Right hindlimb (tissue), 1 donor: ENCODE measurements around the gene TBC1D16.

Experiments
- DNase-seq: peaks from one replicate; pipeline ENCODE4 v3.0.0-alpha.2; 2018

Gene TBC1D16

GRCh38 chr17:80024206-80024972 lies 11.3 kb downstream of the TBC1D16 start:
- DNase-seq, result peak; percentile 10

DNA sequence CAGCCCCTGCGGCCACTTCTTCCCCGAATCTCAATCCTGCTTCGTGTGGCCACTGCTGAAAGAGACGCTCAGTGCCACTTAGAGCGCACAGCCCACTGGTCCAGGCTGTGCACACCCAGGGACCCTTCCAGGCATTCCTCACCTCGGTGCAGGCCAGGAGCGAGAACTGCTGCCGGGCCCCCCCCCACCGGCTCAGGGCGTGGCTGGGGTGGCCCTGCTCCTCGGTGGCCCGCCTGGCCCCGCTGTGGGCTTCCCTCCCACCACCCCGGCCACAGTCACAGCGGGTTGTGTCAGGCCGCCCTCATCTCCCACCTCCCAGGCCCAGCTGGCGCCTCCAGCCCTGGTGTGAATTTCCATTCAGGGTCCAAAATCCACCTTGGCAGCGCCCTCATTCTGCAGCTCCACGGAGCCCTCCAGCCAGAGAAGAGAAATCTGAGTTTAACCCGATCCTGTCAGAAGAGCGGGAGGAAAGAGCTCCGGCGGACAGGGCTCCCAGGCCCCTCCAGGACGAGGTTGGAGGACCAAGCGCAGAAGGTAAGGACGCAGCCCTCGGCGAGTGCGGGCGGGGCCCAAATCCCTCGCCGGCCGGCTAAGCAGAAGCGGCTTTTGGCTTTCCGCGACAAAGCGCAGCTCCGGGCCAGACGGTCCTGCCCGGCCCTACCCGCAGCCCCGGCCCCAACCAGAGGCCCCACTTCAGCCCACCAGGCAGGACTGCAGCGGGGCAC lies 12.0 kb downstream of the TBC1D16 start:
- peak; percentile 86 for DNase-seq

- no peak for DNase-seq
Measured at GRCh38 chr17:80021600-80021999, 14.1 kb downstream of the TBC1D16 start.

- DNase-seq, result no peak
Measured at GRCh38 chr17:80018917-80019651, 16.6 kb downstream of the TBC1D16 start.

DNA sequence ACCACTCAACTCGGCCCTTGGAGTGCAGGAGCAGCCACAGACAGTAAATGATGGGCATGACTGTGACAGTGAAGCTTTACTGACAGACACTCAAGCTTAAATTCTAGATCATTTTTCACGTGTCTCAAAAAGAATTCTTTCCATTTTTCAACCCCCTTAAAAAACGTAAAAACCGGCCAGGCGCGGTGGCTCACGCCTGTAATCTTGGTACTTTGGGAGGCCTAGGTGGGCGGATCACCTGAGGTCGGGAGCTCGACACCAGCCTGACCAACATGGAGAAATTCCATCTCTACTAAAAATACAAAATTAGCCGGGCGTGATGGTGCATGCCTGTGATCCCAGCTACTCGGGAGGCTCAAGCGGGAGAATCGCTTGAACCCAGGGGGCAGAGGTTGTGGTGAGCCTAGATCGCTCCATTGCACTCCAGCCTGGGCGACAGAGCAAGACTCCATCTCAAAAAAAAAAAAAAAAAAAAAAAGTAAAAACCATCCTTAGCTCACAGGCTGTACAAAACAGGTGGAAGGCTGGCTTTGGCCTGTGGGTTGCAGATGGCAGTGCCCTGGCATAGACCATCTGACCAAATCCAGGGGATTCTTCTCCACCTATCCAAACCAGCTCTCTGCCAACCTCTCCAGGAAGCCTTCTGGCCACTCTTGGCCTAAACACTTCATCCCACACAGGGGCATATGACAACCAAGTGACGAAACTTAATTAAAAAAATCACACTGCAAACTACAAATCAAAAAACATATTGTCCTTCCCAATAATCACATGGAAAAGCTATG lies 18.3 kb downstream of the TBC1D16 start:
- DNase-seq, result no peak

DNA sequence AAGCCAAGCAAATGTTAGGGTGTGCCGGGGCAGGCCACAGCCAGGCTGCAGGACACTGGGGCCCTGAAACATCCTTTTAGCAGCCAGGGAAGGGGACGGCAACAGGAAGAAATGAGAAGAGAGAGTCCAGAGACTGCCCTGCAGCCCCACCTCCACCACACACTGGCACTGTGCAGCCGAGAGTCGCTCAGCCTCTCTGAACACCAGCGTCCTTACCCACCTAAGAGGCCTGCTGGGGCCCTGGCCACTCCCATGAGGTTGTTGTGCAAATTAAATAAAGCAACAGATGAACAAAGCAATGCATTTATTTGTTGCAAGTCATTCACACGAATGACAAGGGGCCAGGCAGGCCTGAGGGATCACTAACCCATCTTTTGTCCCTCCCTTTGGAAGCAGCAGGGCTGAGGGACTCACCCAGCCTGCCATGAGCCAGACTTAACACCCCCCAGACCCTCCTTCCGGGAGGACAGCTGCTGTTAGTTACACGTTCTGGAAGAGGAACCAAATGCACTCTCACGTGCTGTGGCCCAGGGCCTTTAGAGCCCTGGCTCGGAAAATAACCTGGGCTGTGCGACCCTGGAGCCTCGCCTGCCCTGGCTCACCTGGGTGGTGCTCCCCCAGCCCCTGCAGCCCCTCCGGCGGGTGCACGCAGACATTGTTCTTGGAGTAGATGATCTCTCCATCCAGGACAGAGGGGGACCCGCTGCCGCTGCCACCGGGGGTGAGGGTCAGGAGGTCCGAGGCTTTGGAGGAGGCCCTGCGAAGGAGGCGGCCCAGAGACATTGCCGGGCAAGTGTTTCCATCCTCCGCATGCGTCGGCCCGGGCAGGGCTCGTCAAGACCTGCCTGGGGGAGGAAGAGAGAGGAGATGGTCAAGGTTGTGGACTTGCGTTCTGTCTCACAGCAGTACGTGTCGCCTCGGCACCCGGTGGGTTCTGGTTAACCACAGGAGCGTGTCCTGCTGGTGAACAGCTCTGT lies 22.6 kb downstream of the TBC1D16 start:
- DNase-seq, result no peak

DNA sequence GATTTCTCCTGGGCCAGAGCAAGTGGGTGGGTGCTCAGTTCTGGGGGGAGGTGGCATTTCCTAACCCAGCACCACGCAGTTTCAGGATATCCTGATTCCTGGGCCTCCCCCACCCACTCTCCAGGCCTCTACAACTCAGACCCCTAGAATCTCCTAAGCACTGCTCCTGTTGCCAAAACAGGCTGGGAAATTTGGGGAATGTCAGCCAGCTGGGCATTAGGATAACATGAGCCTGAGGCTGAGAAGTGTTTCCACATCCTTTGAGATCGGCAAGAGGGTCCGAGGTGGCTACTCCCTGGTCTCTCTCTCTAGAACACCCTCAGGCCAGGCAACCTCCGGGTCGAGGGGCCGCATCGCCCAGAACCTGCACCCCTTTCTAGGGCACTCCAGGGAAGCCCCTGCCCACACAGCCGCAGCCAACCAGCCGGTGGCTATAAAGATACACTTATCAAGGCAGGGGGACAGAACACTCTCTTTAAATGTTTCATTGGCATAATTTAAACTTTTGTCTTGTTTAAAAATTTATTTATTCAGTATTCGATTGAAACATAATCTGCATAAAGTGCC lies 23.6 kb downstream of the TBC1D16 start:
- no peak for DNase-seq

DNA sequence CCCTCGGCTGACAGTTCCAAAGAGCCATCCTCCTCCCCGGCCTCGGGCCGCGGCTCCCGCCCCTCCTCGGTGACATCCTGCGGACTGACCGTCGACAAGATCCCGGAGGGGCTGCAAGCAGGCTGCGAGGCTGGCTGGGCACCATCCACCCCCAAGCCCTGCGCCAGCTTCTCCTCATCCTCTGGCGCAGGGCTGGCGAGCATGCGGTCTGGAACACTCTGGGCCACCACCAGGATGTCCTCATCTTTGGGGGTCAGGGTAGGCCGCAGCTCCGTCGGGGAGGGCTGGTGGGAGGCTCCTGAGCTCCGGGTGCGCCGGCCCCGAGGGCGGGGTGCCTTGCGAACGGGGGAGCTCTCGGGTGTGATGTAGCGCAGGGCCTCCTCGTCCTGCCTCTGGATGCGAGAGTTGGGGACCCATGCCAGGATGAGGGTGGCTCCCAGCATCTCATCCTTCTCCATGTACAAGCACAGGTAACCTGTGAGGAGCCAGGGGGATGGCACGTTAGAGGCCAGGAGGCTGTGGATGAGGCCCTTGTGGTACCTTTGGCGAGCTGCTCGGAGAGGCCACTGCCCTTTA lies 25.3 kb downstream of the TBC1D16 start:
- DNase-seq, result no peak

GRCh38 chr17:80009391-80010282 lies 26.0 kb downstream of the TBC1D16 start:
- no peak for DNase-seq

GRCh38 chr17:80008848-80009247 lies 26.8 kb downstream of the TBC1D16 start:
- DNase-seq, result no peak

GRCh38 chr17:80008383-80008840 lies 27.3 kb downstream of the TBC1D16 start:
- peak; percentile 76 for DNase-seq

DNA sequence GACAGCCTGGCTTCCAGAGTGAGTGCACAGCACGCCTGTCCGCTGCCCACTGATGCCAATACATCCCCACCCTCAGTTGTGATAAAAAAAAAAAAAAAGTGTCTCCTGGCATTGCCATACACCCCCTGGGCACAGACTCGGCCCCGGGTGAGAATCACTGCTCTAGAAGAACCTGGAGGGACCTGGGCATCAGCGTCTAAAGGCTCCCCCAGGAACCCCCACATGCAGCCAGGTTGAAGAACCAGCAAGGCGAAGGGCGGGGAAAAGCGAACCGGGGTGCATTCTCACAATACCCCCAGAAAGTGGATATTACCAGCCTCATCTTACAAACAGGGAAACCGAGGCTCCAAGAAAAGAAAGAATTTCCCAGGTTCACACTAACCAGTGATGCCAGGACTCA lies 27.7 kb downstream of the TBC1D16 start:
- DNase-seq, result no peak

DNA sequence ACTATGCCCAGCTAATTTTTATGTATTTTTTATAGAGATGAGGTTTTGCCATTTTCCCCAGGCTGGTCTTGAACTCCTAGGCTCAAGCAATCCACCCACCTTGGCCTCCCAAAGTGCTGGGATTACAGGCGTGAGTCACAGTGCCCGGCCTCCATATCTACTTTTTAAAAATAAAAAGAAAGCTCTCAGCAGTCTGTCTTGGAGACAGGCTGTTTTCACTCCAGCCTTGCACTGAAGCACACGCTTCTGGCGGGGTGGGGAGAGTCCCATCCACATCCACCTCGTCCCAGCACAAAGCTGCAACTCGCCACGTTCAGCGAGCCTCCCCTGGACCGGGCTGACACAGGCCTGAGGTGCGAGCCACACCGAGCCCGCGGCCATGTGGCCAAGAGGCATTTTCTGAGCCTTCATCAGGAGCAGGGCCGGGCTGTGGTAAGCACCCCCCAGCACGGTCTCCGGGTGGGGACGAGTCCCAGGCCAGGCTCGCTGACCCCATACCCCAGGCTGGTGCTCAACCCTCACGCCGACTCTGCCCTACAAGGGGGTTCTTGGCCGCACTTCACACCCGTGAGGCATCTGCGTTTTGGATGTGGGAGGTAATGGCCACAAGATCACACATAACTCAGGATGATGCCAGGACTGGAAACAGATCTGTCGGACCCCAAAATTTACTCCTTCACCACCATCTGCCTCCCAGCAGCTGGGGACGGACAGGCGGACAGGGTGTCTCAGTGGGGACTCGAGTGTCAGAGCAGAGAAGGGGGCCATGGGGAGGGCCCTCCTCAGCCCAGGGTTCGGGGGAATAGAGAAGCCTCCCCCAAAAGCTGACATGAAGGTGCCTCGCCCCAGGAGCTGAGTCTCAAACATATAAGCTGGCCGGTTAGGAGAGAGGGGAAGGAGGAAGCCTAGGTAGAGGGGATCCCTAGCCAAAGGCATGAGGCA lies 28.6 kb downstream of the TBC1D16 start:
- DNase-seq, result no peak

DNA sequence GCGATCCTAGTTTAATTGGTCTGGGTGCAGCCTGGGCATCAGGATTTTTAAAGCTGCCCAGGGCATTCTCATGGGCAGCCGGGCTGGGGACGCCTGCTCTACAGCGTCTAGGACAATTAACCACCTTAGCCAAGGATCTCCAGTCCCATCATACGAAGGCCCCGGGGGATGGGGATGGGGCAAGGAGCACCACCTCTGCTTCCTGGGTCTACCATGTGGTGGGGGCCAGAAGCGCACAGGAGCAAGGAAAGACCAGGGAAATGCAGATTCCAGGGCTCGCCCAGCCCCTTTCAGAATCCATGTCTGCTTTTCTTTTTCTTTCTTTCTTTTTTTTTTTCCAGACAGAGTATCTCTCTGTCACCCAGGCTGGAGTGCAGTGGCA lies 29.3 kb downstream of the TBC1D16 start:
- no peak for DNase-seq

DNA sequence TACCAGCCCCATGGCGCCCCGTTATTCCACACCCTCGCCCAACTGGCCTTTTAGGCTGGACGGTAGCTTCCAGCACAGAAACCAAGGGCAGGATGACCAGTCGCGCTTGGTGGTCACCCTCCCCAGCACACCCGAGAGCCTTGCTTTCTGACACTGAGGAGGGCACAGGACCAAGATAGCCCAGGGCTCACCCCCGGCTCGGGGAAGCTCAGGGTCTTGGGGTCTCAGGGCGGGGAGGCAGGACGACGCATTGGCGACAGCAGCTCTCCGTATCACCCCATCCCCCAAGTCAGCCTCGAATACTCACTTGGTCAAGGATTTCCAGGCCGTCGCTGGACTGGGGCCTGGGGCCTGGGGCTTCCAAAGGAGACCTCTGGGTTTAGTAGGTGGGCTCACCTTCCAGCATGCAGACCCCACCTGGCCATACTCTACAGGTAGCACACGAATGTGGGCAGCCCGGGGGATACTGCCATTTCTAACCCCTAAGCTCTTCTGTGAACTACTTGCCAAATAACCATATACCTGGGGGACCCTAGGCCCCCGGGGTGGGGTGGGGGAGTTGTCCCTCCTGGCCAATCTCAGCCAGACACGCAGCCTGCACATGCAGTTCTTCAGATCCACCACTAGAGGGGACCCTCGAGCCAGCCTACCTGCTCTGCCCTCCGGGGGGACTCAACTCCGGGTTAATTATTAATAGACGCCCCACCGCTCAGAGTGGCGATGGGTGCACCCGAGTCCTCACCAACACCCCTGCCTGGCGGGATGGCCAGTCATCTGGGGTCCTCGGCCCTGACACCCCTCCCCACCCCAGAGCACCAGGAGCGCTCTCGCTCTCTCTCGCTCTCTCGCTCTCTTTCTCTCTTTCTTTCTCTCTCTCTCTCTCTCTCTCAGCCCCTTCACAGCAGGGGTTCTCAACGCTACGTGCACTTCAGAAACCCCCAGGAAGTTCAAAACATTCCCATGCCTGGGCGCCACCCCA lies 30.0 kb downstream of the TBC1D16 start:
- DNase-seq, result no peak

DNA sequence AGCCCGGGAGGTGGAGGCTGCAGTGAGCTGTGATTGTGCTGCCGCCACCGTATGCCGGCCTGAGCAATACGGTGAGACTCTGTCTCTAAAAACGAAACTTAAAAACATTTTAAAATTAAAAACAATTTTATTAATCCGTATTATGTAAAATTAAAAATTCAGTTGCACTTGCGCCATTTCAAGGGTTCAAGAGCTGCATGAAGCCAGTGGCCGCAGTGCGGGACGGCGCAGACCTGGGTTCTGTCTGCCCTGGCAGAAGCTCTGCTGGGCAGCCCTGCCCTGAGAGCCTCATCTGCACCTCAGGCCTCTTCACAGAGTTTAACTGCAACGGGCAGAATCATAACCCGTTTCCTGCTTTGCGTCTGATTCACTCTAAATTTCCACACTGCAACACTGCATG lies 31.7 kb downstream of the TBC1D16 start:
- DNase-seq, result no peak
